Hematopoietic multipotent progenitor cell treated with erythropoietin and hydrocortisone succinate and interleukin-3 and kit ligand, for 4 days (in vitro differentiated cells): Measurements from ENCODE around the gene OPCML.

Source experiments
- DNase-seq: peaks from one replicate; pipeline ENCODE4 v3.0.0-alpha.2; 2015

The OPCML gene

DNA sequence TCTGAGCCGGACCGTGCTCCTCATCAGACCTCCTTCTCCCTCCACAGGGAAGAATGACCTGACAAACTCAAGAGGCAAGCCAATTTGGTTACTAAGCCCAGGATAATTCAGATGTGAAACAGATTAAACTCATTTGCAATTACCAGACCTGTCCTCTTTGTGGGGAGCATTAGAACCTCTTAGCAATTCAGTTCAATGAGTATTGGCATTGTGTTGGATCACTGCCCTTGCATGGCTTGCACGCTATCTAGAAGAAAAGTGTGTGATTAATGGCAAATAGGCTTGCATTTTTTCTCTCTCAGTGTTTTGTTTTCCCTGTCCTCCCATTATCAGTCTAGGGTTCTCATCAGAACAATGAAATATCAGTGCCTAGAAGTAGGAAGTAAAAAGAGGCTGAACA, 365.6 kb downstream of the OPCML start:
- no peak for DNase-seq

DNA sequence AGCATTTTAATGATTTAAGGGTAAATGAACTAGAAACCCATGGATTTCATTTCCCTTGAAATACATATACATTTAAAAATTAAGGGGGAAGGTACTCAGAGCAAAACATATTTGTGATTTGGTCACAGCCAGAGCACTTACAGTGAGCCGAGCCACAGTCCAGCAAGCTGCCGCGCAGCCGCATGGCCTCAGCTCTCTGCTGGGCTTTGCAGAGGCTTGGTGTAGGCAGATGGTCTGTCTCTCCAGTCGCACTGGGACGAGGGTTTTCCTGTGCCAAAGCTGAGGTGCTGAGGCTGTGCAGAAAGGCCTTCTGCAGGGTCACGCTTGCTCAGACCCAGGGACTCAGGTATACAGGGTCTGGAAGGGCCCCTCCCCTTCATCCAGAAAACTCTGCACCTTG, 367.3 kb downstream of the OPCML start:
- DNase-seq, result no peak

DNA sequence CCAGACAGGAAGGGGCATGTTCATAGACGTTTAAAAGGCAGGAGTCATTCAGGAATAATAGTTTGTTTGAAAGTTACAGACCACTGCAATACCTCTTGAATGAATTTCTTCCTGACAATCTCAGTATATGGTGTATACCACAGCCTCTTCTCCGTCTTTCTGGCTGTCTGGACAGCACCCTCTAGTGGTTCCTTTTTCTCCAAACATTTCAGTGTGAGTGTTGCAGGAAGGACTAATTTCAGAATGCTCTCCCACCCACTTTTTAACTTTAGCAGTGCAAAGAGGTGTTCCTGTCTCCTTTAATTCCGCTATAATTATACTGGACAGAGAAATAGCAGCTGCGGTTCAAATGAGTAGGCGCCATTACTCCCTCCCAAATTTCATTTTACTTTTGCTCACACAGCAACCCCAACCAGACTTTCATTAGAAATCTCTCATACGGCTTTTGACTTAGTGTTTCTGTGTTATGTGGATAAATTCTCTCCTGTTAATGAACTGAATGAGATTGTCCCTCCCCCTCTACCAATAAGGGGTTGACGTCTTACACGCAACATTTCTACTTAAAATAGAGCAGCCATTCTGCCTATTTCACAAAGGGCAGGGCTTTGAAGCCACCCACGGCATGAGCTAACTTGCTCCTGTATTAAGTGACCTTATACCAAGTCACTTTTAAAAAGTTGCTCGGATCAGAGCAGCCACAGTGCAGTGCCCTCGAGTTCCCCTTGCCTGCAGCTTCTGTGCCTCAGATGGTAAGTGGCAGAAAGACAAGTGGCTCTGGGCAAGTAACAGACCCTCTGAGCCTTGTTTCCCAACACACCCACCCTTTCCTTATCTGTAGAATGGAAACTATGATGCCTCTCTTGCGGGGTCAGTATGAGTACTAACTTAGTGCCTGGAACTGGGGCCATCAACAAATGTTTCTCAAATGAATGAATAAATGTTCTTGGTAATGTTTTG, 368.6 kb downstream of the OPCML start:
- peak; percentile 87 for DNase-seq

DNA sequence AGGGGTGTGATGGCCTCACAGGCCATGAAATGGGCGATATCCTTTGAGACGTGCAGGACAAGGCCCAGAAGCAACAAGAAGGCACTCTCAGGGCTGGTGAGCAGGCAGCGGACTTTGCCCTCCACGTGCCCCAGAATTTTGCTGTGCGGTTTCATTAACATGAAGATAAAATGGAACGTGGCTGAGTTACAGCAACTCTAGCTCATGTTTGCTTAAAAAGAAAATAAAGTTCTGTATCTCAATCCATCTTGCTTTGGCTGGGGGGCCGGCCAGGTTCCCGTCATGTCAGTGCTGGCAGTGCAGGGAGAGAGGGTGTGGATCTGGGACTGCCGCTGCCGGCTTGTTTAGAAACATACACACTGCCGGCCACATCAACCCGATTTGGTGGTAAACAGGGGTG, 370.1 kb downstream of the OPCML start:
- no peak for DNase-seq

DNA sequence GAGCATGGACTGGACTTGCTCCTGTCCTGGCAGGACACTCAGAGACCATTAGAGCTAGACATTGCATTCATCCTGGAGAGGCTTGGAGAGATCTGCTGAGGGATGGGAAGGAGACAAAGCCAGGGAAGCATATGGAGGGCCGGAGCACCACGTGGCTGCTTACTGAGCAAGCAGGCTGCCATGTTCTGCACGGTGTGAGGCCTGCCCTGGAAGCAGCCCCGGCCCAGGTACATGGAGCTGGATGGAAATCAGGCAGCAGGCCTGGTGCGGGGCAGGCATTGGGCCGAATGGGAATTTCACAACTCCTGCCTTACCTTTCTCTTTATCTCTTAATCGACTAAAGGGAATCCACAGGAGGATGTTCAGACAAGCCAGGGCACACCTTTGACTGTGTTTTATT, 371.5 kb downstream of the OPCML start:
- no peak for DNase-seq

DNA sequence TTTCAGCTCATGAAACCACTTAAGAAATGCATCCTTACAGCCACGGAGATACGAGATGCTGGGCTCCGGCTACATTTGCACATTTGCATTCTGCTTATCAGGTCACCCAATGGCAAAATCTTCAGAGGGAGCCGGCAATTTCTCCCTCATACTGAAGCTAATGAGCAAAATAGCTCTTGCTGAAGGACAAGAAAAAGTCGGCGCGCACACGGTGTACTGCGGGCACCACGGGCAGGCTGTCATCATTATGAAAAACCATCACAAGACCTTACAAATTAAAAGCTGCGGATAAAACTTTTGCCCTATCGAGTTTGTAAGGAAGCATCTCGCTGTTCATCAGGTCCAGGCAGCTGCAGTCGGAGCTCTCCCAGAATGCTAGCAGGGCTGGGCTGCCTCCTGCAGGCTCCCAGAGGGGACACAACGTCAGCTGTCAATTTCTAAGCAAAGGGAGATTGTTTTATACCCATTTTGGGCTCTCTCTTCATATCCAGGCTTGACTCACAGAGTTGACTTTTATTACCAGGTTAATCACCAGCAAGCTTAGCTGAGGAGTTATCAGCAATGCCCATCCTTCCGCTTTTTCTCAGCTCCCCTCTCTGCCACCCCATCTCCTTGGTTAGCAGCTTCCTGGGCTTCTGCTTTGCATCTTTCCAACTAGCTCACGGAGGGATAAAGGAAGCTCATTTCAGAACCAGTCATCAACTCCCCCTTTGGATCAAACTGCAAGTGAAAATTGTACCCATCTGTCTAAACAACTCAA, 375.1 kb downstream of the OPCML start:
- peak; percentile 75 for DNase-seq

DNA sequence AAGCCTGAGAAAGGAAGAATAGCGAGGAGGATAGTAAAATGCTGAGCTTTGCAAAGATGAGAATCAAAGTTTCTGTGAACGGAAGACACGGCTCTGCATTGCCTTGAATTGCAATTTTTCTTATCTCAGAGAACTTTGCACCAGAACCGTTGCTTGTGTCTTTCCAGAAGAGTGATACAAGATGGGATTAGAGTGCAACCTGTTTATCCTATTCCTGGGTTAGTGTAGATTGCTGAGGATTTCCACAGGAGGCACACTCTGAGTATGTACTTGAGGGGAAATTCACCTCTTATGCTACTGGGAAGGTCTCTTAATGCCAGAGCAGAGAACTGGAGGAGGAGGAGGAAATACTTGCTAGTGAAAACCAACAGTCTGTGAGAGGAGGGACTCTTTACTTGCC, 377.5 kb downstream of the OPCML start:
- no peak for DNase-seq

DNA sequence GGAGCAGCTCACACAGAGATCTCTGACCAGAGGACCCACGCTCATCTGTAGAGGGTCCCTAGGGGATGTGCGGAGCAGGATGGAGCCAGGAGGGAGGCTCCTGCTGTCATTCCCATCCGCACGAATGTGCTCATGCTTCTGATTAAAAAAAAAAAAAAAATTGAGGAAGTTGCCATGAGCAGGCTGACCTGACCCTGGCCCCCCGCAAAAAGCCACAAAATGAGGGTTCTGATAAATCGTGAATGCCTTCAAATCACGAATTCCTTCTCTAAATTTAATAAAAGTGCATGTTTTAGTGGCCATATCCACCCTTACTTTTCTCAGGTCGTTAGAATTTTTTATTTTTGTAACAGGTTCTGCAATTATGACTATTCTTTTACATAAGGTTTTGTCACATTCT, 378.2 kb downstream of the OPCML start:
- DNase-seq, result peak; percentile 27

DNA sequence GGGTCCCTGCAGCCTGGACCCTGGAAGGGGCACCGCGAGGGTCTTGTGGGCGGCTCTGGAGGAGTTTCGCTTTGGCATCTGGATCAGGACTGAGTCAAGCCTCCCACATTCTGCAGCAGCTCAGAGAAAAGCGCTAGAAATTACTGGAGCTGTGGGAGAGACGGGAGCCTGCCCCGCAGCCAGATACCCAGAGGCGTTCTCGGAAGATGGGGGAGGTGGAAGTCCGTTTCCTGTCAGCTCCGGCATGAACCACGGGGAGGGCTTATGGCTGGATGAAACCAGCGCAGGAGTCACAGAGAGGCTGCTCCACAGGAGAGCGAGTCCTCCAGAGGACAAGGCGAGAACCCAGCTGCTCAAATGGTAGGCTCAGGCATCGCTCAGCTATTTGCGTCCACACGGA, 379.3 kb downstream of the OPCML start:
- DNase-seq, result no peak

DNA sequence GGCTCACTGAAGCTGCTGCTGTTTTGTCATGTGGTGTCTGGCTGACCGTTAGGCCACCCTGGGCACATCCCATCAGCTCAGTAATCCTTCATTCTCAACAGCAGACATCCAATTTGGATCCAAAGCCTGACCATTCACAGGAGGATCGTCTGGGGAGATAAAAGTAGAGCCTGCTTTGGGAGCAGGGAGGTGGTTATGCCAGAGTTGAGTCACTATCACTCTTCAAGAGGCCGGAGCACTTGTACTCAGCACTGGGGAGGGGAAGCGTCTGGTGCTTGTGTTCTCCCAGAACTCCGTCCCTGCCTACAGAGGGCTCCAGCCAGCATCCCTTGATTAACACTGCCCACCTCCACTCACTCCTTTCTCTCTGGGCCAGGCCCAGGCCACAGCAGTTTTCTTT, 382.6 kb downstream of the OPCML start:
- no peak for DNase-seq

DNA sequence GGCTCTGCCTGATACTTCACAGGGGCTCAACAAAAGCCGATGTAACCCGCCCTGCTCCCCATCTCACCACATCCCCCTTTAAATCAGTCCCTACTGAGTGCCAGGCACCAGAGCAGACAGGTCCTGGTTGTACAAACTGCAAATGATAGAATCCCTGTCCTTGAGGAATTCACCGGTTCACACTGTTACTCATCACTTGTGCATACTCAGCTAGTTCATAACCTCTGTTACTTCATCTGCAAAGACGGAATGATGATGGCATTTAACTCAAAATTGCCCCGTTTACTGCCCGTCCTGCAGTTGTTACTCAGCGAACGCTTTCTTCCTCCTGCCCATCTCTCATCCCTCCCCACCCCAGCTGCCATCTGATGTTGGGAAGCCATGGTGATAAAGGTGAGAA, 384.7 kb downstream of the OPCML start:
- no peak for DNase-seq

DNA sequence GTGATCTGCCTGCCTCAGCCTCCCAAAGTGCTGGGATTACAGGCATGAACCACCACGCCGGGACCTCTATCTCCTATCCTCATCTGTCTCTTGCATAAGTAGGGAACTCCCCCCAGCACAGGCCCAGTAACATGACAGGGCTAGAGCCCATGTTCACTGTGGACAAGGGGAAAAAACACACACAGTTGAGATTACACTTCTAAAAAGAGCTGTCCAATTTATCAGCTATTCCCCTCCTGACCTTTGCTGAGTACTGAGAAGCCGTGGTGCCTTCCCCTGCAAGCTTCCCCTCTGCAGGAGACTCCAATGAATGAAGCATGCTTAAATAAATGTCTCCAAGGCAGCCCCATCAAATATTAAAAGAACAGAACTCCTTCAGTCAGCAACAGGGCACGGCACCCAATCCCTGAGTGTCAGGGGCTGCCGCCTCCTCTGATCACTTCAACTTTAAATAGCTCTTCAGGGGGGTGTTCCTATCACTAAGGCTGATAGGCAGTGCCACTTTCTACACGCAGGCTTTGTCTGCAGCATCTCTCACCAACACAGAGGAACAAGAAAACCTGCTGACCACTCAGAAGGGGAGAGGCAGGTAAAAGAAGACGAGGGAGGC, 385.5 kb downstream of the OPCML start:
- DNase-seq, result no peak

DNA sequence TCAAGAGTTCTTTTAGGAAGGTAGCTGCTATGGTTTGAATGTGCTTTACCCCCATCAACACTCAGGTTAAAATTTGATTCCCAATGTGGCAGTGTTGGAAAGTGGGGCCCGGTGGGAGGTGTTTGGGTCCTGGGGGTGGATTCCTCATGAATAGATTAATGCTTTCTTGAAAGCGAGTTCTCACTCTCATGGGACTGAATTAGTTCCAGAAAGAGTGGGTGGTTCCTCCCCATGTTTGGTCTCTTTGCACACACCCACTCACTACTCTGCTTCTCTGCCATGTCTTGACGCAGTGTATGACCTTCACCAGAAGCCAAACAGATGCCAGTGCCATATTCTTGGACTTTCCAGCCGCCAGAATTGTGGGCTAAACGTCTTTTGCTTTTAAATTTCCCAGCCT, 394.4 kb downstream of the OPCML start:
- no peak for DNase-seq

DNA sequence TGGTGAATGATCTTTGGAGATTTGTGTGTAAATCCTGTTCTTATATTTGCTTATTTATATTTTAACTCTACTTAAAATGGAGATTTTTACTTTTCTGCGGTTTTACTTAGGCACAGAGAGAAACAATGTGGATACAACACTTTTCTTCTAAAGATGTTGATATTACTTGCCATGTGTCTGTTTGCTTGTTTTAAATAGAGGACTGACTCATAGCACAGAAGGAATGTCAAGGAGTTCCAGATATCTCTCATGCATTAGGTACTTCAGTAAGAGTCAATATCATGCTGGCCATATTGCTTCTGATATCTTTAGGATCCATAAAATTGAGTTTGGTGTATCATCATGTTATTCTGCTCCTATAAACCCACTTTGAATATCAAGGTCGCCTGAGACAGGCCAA, 395.0 kb downstream of the OPCML start:
- no peak for DNase-seq

DNA sequence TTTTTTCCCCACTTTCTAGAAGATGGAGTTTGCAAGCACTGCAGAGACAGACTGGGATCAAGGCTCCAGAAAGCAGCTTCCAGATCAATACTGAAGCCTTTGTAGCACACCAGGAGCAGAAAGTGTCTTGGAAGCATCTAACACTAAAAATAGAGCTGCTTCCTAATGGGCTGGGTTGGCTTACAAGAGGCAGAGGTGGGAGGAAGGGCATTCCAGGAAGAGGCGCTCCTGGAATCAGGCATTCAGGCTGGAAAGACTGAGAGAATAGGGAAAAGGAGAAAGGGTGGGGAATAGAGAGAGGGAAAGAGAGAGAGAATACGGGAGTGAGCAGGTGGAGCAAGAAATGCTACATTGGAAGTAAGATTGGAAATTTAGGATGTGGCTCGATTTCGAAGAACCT, 395.9 kb downstream of the OPCML start:
- DNase-seq, result no peak

DNA sequence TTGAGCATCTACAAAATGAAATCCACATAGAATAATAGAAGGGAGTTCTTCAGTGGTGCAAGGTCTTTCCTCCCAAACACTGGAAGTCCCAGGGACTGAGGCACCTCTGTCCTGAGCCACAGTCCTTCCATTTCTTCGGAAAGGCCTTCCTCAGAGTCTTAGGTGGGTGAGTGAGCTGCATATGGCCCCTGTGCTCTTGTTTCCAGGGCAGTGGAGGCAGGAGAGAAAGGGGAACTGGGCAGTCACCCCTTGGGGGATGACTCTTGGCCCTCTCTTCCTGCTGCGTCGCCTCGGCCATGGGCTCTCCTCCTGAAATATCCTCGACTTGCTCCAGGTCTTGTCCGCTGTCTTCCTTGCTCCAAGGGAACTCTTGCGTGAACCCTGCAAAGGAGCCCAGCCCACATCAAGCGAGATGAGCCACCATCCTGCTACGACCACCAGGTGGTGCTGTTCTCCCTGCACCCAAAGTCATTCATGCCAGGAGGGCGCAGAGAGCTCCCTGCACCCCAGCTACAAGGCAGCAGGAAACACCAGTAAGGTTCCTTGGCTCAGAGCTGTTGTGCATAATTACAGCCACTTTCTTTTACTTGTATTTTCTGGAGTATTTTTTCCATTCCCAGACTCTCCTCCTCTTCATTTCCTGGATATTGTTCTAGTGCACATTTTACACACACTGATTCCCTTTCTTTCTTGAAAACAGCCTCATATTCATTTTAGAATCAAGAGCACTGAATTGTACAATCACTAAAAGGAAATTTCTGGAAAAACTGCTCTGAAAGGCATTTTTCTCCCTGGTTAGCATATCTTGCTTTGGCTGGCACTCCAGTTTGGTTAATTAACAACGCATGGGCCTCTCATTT, 397.8 kb downstream of the OPCML start:
- peak; percentile 84 for DNase-seq

DNA sequence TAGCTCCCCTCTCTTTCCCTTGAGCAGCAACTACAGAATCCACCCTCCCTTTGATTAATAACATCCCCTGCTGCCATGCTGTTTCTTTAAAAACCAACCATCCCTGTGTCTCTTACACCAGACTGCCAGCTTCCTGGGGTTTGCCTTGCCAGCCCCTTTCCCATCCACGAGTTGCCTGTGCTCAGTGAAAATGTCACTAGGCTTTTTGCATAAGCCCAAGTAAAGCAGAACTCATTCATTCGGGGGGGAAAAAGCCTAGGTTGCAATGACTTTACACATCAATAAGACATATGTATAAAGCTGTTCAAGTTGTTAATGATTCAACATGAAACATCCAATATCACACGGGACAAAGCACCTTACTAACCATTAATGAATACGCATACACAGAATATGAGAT, 398.7 kb downstream of the OPCML start:
- DNase-seq, result no peak

DNA sequence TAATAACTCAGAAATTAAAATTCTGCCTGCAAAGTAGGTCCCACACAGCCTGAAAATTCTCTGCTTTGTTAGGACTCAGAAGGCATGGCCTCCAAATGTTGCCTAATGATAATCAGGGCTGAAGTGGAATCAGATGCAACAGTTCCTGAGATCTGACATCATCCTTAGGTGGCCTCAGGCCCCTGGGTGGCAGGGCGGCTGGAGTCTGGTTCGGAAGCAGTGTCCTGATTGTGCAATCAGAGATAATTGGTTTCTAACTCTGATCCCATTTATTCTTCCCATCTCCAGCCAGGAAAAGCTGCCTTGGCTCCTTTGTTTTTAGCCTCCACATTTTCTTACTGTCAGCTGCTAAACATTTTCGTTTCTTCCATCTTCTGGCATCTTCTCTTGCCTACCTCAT, 399.3 kb downstream of the OPCML start:
- no peak for DNase-seq

DNA sequence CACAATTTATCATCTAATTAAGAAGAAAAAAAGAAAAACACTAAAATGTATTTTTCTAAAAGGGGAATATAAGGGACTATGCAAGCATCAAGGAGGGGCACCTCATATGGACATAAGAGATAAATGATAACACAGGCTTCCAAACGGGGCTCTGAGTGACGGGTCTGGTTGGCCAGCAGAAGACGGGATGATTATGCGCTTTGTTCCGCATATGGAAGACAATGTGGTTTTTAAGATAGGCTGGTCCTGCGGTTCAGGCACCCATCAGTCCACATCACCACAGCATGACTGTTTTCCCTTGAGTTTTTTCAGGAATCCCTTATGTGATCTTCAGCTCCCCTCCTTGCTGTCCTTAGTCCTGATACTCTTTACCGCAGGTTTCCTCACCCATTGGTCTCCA, 404.6 kb downstream of the OPCML start:
- peak; percentile 96 for DNase-seq

DNA sequence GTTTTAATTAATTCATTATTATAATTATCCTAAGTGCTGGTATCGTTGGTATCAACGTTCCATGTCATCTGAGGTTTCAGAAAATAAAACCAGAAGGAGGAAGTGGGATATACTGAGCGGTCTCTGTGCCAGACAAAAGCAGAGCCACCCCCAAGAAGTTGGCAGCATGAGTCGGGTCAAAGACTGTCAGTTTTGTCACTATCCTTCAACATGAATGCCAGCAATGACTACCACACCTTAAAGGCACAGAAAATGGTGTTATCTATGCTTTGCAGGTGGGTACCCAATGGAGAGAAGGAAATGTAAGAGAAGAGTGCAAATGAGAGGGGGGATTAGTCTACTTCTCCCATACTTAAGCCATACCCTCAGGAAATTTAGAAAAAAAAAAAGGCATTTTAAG, 408.5 kb downstream of the OPCML start:
- DNase-seq, result peak; percentile 85

DNA sequence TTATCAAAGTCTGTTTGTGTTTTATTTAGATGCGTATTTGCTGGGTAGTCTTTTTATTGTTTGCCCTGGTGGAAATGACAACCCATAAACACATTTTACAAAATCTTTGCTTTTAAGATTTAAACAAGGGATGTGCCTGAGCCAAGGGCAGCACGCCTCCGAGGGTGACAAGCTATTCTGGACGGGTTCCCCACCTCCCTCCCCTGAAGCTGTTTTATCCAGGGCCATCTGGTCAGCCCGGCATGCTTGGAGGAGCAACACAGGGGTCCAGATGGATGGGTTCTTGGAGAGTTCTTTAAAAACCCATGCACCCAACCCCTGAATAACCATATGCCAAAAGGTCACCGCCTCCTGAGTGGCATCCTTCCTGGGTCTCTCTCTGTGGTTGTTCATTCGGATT, 408.9 kb downstream of the OPCML start:
- DNase-seq, result peak; percentile 39

DNA sequence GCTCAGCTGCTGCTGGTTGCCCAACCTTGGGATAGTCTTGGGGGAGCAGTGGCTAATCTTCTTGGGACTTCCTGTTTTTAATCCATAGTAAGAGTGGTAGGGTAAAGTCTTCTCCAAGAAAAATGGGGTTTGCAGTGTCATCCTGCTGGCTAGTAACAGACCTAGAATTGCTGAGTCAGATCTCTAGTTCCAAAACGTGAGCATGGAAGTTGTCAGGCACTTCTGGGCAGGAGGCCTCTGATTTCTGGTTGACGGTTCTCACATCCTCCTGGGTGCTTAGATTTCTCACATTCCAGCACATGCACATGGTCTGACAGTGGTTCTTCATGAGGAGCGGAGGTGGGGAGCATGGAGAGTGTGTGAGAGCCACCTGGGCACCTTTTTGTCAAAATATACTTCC, 410.0 kb downstream of the OPCML start:
- peak; percentile 43 for DNase-seq
